Neural progenitor cell (in vitro differentiated cells): Measurements from ENCODE around the gene RSAD2. TPM values are rescaled to one million over a fixed set of nuclear protein-coding genes. Genes with fewer than 3 reads are reported as not detected.
"Not testable (repeated sequence)": the region's sequence is repeated elsewhere in the genome, so short reads cannot be mapped to it uniquely, and the experiment has no call there.

Experiments used
- DNase-seq: peaks from one replicate; pipeline ENCODE4 v3.0.0-alpha.2; 2016; ENCODE audit warnings: low spot score
- H2AFZ ChIP-seq: fragments of 200-600 bp; sonication (generic); replicated peaks from 2 replicates; pipeline ENCODE4 v1.6.1; 2016; ENCODE audit warnings: antibody characterized with exemption
- H3F3A ChIP-seq: fragments of 200-600 bp; sonication (generic); 2 replicates; pipeline ENCODE4 v1.6.1; 2016; ENCODE audit warnings: antibody characterized with exemption, low read depth
- H3K27ac ChIP-seq: fragments of 200-600 bp; sonication (generic); 2 replicates; pipeline ENCODE4 v1.5.1; 2016; ENCODE audit warnings: mild to moderate bottlenecking
- H3K27me3 ChIP-seq: fragments of 200-600 bp; sonication (generic); 2 replicates; pipeline ENCODE4 v1.6.1; 2016; ENCODE audit warnings: mild to moderate bottlenecking, moderate library complexity
- H3K36me3 ChIP-seq: fragments of 200-600 bp; sonication (generic); 2 replicates; pipeline ENCODE4 v1.5.1; 2016
- H3K4me1 ChIP-seq: fragments of 200-600 bp; sonication (generic); 2 replicates; pipeline ENCODE4 v1.6.1; 2016; ENCODE audit warnings: mixed run types
- H3K4me2 ChIP-seq: fragments of 200-600 bp; sonication (generic); 2 replicates; pipeline ENCODE4 v1.6.1; 2016
- H3K4me3 ChIP-seq: fragments of 200-600 bp; sonication (generic); 2 replicates; pipeline ENCODE4 v1.5.1; 2016
- H3K79me2 ChIP-seq: fragments of 200-600 bp; sonication (generic); 2 replicates; pipeline ENCODE4 v1.6.1; 2016; ENCODE audit warnings: low read depth
- H3K9ac ChIP-seq: fragments of 200-600 bp; sonication (generic); 2 replicates; pipeline ENCODE4 v1.6.1; 2016
- H3K9me3 ChIP-seq: fragments of 200-600 bp; sonication (generic); 2 replicates; pipeline ENCODE4 v1.5.1; 2016; ENCODE audit warnings: low read depth
- H4K20me1 ChIP-seq: fragments of 200-600 bp; sonication (generic); 2 replicates; pipeline ENCODE4 v1.6.1; 2016; ENCODE audit warnings: low read depth
- H3K27ac Mint-ChIP-seq: 3 replicates; pipeline ENCODE4 v1.8.0; 2021; ENCODE audit warnings: mixed read lengths
- H3K27me3 Mint-ChIP-seq: 2 replicates; pipeline ENCODE4 v1.8.0; 2022; ENCODE audit warnings: low read depth, mild to moderate bottlenecking, inconsistent platforms, moderate library complexity, mixed read lengths; ENCODE audit not compliant: insufficient read depth
- H3K36me3 Mint-ChIP-seq: 3 replicates; pipeline ENCODE4 v1.8.0; 2021; ENCODE audit warnings: mixed read lengths
- H3K4me1 Mint-ChIP-seq: 3 replicates; pipeline ENCODE4 v1.8.0; 2021; ENCODE audit warnings: mixed read lengths
- H3K4me3 Mint-ChIP-seq: 3 replicates; pipeline ENCODE4 v1.8.0; 2021; ENCODE audit warnings: mild to moderate bottlenecking, moderate library complexity, mixed read lengths
- H3K9me3 Mint-ChIP-seq: 3 replicates; pipeline ENCODE4 v1.8.0; 2020; ENCODE audit warnings: mixed read lengths
- CTCF ChIP-seq: fragments of 200-600 bp; sonication (generic); IDR thresholded peaks from 2 replicates; pipeline ENCODE4 v1.5.1; 2017; ENCODE audit warnings: antibody characterized with exemption, mild to moderate bottlenecking
- EZH2 ChIP-seq: fragments of 200-600 bp; sonication (generic); IDR thresholded peaks from 2 replicates; pipeline ENCODE4 v1.6.1; 2017; ENCODE audit warnings: antibody characterized with exemption, mild to moderate bottlenecking, moderate library complexity
- EZH2phosphoT487 ChIP-seq: fragments of 200-600 bp; sonication (generic); IDR thresholded peaks from 2 replicates; pipeline ENCODE4 v1.6.1; 2017; ENCODE audit warnings: antibody characterized with exemption
- total RNA-seq: library from RNA; depleted of rRNA; stranded (reverse); fragments of >200 nt; gene quantifications from 2 replicates; pipeline ENCODE4 v1.2.3, GENCODE V29; 2015; ENCODE audit warnings: low replicate concordance

Gene RSAD2
- total RNA-seq, 1 donor from 2014 or later, result not detected

GRCh38 chr2:6896930-6897759 lies 19.6 kb downstream of the RSAD2 start:
- no peaks in the 10 kb centered on the region for H3K27me3 ChIP-seq
- H3K4me2 ChIP-seq, result no peak overlapping the region
- no peak overlapping the region for H3K27ac Mint-ChIP-seq
- no peak overlapping the region for H3K27ac ChIP-seq
- no peak for DNase-seq
- no peaks in the 10 kb centered on the region for H4K20me1 ChIP-seq
- H3F3A ChIP-seq, result no peaks in the 10 kb centered on the region
- no peaks in the 10 kb centered on the region for H3K4me1 ChIP-seq
- TF ChIP-seq EZH2, result no peak
- peak; percentile 66 for TF ChIP-seq CTCF
- TF ChIP-seq EZH2phosphoT487, result no peak
- H3K79me2 ChIP-seq, result no peaks in the 10 kb centered on the region
- H3K4me3 ChIP-seq, result no peak overlapping the region
- no peaks in the 10 kb centered on the region for H3K27me3 Mint-ChIP-seq
- no peak overlapping the region for H3K4me3 Mint-ChIP-seq
- peaks cover 24% of the 10 kb centered on the region for H3K9me3 Mint-ChIP-seq
- no peaks in the 10 kb centered on the region for H3K36me3 Mint-ChIP-seq
- no peak overlapping the region for H3K9ac ChIP-seq
- H3K4me1 Mint-ChIP-seq, result no peaks in the 10 kb centered on the region
- no peak overlapping the region for H2AFZ ChIP-seq
- H3K9me3 ChIP-seq, result no peaks in the 10 kb centered on the region
- H3K36me3 ChIP-seq, result no peaks in the 10 kb centered on the region

- H3K27ac Mint-ChIP-seq, H3K27me3 ChIP-seq, H3K36me3 ChIP-seq, H3K27ac ChIP-seq, H3F3A ChIP-seq, DNase-seq, H3K4me3 Mint-ChIP-seq, H3K36me3 Mint-ChIP-seq, H2AFZ ChIP-seq, H3K27me3 Mint-ChIP-seq, H3K4me3 ChIP-seq, H3K4me1 Mint-ChIP-seq, H3K79me2 ChIP-seq, H3K9me3 ChIP-seq, H3K4me2 ChIP-seq, H3K4me1 ChIP-seq, H3K9ac ChIP-seq, H4K20me1 ChIP-seq: not testable (repeated sequence)
- H3K9me3 Mint-ChIP-seq, result peaks cover 33% of the 10 kb centered on the region
These were observed 25.0 kb downstream of the RSAD2 start for GRCh38 chr2:6902581-6902980.

- Histone ChIP-seq H3K9me3 (no peaks in the 10 kb centered on the region), H3K27ac (no peak overlapping the region), H3K27me3 (no peaks in the 10 kb centered on the region), H3K4me3 (no peak overlapping the region), H3F3A (no peaks in the 10 kb centered on the region), H4K20me1 (no peaks in the 10 kb centered on the region), H3K79me2 (no peaks in the 10 kb centered on the region), H3K9ac (no peak overlapping the region), H2AFZ (no peak overlapping the region), H3K4me2 (no peak overlapping the region), H3K36me3 (no peaks in the 10 kb centered on the region), H3K4me1 (no peaks in the 10 kb centered on the region)
- Mint-ChIP-seq H3K4me3 (no peak overlapping the region), H3K27ac (no peak overlapping the region), H3K4me1 (no peaks in the 10 kb centered on the region), H3K36me3 (peaks cover 2% of the 10 kb centered on the region), H3K9me3 (peaks cover 20% of the 10 kb centered on the region), H3K27me3 (no peaks in the 10 kb centered on the region)
- no peak for TF ChIP-seq EZH2phosphoT487
- TF ChIP-seq CTCF, result no peak
- TF ChIP-seq EZH2, result no peak
- DNase-seq, result no peak
These were observed 28.1 kb downstream of the RSAD2 start for GRCh38 chr2:6905668-6906067.

DNA sequence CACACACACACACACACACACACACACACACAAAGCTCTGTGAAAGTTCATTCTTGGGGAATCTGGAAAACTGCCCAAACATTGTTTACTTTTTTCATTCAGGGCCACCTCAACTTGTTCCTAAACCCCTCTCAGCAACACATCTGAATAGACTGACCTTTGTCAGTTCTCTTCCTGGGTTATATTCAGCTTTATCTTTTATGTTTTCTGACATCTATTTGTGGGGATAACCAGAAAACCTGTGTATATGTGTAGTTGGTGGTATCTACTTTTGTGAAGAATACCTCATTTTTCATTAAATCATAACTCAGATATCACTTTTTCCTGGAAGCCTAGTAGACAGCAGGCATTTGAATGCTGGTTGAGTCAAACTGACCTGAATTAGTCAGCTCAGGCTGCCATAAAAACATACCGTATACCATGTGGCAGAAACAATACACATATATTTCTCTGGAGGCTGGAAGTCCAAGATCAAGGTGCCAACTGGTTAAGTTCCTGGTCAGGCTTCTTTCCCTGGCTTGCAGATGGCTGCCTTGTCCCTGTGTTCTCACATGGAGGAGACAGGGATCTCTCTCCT lies 28.7 kb downstream of the RSAD2 start:
- Histone ChIP-seq H2AFZ (no peak overlapping the region), H3K79me2 (no peaks in the 10 kb centered on the region), H3K4me2 (no peak overlapping the region), H3K27me3 (no peaks in the 10 kb centered on the region), H4K20me1 (no peaks in the 10 kb centered on the region), H3F3A (no peaks in the 10 kb centered on the region), H3K4me3 (no peak overlapping the region), H3K36me3 (no peaks in the 10 kb centered on the region), H3K4me1 (no peaks in the 10 kb centered on the region), H3K27ac (no peak overlapping the region), H3K9me3 (no peaks in the 10 kb centered on the region), H3K9ac (no peak overlapping the region)
- H3K9me3 Mint-ChIP-seq, result peaks cover 17% of the 10 kb centered on the region
- peaks cover 3% of the 10 kb centered on the region for H3K27me3 Mint-ChIP-seq
- H3K4me1 Mint-ChIP-seq, result no peaks in the 10 kb centered on the region
- DNase-seq, result no peak
- TF ChIP-seq EZH2, result no peak
- no peak for TF ChIP-seq EZH2phosphoT487
- TF ChIP-seq CTCF, result no peak
- H3K4me3 Mint-ChIP-seq, result no peak overlapping the region
- H3K27ac Mint-ChIP-seq, result no peak overlapping the region
- H3K36me3 Mint-ChIP-seq, result peaks cover 2% of the 10 kb centered on the region
